ENCODE data around the gene DNAAF8. TPM values are rescaled to one million over a fixed set of nuclear protein-coding genes. Genes with fewer than 3 reads are reported as not detected.

Gene DNAAF8
- total RNA-seq, 1 experiment from 2014 or later: 2.4 TPM

DNA sequence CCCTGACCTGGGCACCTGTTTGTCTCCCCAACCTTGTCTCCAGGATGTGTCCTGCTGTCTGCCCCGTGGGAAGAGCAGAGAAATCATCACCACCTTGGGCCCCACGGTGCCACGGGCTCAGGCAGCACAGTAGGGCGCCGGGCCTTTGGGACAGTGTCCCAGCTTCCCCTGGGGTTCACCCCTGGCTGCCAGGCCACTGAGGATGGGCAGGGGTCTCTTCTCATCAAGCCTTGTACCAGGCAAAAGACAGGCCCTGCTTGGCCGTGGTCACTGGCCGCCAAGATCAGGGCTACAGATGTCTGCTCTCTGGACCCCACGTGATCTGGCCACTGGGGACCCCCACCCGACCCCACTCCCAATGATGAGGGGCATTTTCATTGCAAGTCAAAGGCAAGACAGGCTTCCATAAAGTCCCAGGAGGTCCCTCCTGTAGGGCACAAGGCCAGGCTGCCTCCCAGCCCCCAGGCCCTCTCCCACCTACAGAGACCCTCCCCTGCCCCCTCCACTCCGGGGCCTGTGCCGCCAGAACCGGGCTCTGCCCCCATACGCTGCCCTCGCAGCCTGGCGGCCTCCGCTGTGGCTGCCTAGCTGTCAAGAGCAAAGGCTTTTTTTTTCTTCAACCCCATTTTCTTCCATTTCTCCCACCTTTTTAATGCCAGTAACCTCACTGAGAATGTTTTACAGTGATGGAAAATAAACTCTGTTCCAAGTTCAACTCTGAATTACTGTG lies 14.5 kb downstream of the DNAAF8 start:
- H3K4me2 ChIP-seq: no peak overlapping the region
- TF ChIP-seq, protein P1, sequence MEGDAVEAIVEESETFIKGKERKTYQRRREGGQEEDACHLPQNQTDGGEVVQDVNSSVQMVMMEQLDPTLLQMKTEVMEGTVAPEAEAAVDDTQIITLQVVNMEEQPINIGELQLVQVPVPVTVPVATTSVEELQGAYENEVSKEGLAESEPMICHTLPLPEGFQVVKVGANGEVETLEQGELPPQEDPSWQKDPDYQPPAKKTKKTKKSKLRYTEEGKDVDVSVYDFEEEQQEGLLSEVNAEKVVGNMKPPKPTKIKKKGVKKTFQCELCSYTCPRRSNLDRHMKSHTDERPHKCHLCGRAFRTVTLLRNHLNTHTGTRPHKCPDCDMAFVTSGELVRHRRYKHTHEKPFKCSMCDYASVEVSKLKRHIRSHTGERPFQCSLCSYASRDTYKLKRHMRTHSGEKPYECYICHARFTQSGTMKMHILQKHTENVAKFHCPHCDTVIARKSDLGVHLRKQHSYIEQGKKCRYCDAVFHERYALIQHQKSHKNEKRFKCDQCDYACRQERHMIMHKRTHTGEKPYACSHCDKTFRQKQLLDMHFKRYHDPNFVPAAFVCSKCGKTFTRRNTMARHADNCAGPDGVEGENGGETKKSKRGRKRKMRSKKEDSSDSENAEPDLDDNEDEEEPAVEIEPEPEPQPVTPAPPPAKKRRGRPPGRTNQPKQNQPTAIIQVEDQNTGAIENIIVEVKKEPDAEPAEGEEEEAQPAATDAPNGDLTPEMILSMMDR (conservative IDR thresholded peaks at IDR 0.05): no peak
- no peak for TF ChIP-seq EZH2 (IDR thresholded peaks at IDR 0.05; ENCODE audit: low read depth)
- H2AFZ ChIP-seq: no peak overlapping the region
- H3K4me1 ChIP-seq (replicated peaks; ENCODE audit: insufficient read depth): no peaks in the 10 kb centered on the region
- no peaks in the 10 kb centered on the region for H3K36me3 ChIP-seq (ENCODE audit: low read depth)
- ChIA-PET CTCF (no interaction called here), POLR2A (ENCODE audit: unreplicated experiment) (no interaction called here)
- H3K27ac ChIP-seq: no peak overlapping the region
- intact Hi-C loops (cut with micrococcal nuclease; ENCODE audit: unreplicated experiment): no loop called here
- H3K4me3 ChIP-seq: no peak overlapping the region
- BruUV-seq (replicated peaks): no TSS peak
- H4K20me1 ChIP-seq (ENCODE audit: insufficient read depth): no peaks in the 10 kb centered on the region
- H3F3A ChIP-seq (ENCODE audit: insufficient read depth, low read depth): peaks cover 3% of the 10 kb centered on the region; the same call in 1 of the 2 replicates
- H3K9me2 ChIP-seq (ENCODE audit: insufficient read depth): no peaks in the 10 kb centered on the region
- H3K79me2 ChIP-seq (ENCODE audit: low read depth): no peaks in the 10 kb centered on the region
- DNase-seq: no peak
- H3K9me3 ChIP-seq (ENCODE audit: insufficient read depth, low read depth): no peaks in the 10 kb centered on the region
- no peaks in the 10 kb centered on the region for H3K27me3 ChIP-seq (ENCODE audit: insufficient read depth, low read depth)

DNA sequence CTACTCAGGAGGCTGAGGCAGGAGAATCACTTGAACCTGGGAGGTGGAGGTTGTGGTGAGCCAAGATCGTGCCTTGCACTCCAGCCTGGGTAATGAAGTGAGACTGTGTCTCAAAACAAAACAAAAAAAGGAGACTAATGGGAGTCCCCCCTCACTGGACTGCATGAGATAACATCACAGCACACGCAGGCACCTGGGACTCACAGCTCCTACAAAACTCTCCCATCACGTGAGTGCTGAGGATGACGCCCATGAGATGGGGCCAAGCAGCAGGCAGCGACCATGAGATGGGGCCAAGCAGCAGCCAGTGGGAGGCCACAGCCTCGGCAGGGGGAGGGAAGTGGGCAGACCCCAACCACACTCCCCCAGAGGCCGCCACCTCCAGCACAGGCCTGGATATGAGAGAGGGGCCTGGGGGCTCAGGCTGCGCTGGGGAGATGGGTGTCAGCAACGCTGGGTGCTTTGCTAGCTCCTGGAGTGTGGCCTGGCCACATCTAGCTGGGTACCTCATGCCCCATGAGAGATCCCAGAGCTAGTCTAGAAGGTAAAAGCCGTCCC lies 15.4 kb downstream of the DNAAF8 start:
- Histone ChIP-seq H3K36me3 (ENCODE audit: low read depth) (peaks cover under 1% of the 10 kb centered on the region), H3K27ac (no peak overlapping the region), H3K4me1 (replicated peaks; ENCODE audit: insufficient read depth) (no peaks in the 10 kb centered on the region), H3K27me3 (ENCODE audit: insufficient read depth, low read depth) (no peaks in the 10 kb centered on the region), H4K20me1 (ENCODE audit: insufficient read depth) (no peaks in the 10 kb centered on the region), H3K4me3 (no peak overlapping the region), H3K9me3 (ENCODE audit: insufficient read depth, low read depth) (no peaks in the 10 kb centered on the region), H2AFZ (no peak overlapping the region), H3F3A (ENCODE audit: insufficient read depth, low read depth) (no peaks in the 10 kb centered on the region; the same call in 1 of the 2 replicates), H3K4me2 (no peak overlapping the region), H3K9me2 (ENCODE audit: insufficient read depth) (no peaks in the 10 kb centered on the region), H3K79me2 (ENCODE audit: low read depth) (no peaks in the 10 kb centered on the region)
- no TSS peak for BruUV-seq (replicated peaks)
- ChIA-PET CTCF (no interaction called here), POLR2A (ENCODE audit: unreplicated experiment) (interaction anchor here (0.6 kb wide), 1 partner anchor 9 kb away, joined by 7 read pairs; no protein-coding TSS in a partner anchor)
- intact Hi-C loops (cut with micrococcal nuclease; ENCODE audit: unreplicated experiment): no loop called here
- DNase-seq: no peak
- TF ChIP-seq EZH2 (IDR thresholded peaks at IDR 0.05; ENCODE audit: low read depth): no peak
- TF ChIP-seq, protein P1 (conservative IDR thresholded peaks at IDR 0.05): no peak

DNA sequence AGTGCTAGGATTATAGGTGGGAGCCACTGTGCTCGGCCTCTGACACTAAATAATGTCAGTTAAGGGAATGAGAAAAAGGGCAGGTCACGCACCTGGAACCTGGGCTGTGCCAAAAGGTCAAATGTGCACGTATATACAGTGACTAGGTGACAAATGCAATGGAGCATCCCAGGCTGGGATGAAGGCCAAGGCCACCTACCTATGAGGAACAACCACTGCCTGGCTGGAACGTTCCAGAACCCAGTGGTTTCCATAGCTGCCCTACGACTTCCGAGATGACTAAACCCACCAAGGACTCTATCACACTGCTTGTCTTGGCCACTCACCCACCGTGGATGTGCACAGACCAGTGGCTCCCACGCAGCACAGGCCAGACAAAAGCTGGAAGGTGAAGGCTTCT lies 16.6 kb downstream of the DNAAF8 start:
- no TSS peak for BruUV-seq (replicated peaks)
- DNase-seq: no peak
- intact Hi-C loops (cut with micrococcal nuclease; ENCODE audit: unreplicated experiment): no loop called here
- Histone ChIP-seq H3K9me3 (ENCODE audit: insufficient read depth, low read depth) (peaks cover 5% of the 10 kb centered on the region), H3F3A (ENCODE audit: insufficient read depth, low read depth) (no peaks in the 10 kb centered on the region), H3K9me2 (ENCODE audit: insufficient read depth) (no peaks in the 10 kb centered on the region), H2AFZ (no peak overlapping the region), H3K27ac (no peak overlapping the region), H3K79me2 (ENCODE audit: low read depth) (no peaks in the 10 kb centered on the region), H4K20me1 (ENCODE audit: insufficient read depth) (no peaks in the 10 kb centered on the region), H3K4me2 (no peak overlapping the region), H3K4me3 (no peak overlapping the region), H3K27me3 (ENCODE audit: insufficient read depth, low read depth) (no peaks in the 10 kb centered on the region), H3K36me3 (ENCODE audit: low read depth) (peaks cover 12% of the 10 kb centered on the region), H3K4me1 (replicated peaks; ENCODE audit: insufficient read depth) (no peaks in the 10 kb centered on the region)
- ChIA-PET CTCF (no interaction called here), POLR2A (ENCODE audit: unreplicated experiment) (no interaction called here)
- TF ChIP-seq, protein P1 (conservative IDR thresholded peaks at IDR 0.05): no peak
- TF ChIP-seq EZH2 (IDR thresholded peaks at IDR 0.05; ENCODE audit: low read depth): no peak

All from PC-9 (cell line).